ENCODE data around the gene SELENOO. TPM values are rescaled to one million over a fixed set of nuclear protein-coding genes. Genes with fewer than 3 reads are reported as not detected.

SELENOO gene
- total and polyA plus RNA-seq, 2 experiments from 2014 or later: 29.8 to 54.5 TPM

DNA sequence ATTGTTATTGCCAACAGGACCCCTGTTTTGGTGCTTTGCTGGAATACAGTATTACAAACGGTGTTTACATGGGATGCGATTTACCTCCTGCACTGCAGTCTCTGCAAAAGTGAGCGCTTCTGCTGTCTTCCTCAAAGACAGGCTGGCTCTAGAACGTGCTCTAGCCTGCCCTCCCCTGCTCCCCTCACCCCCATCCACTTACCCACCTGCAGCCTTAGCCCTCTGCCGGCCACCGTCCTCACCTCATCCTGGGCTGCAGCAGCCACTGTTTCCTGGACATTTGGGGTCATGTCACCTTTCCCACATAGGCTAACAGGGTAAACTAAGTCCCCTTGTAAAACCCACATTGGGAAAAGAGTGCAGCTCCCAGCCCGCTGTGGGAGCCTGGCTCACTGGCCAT is 39.9 kb upstream of the SELENOO start:
- TF ChIP-seq, protein P1, sequence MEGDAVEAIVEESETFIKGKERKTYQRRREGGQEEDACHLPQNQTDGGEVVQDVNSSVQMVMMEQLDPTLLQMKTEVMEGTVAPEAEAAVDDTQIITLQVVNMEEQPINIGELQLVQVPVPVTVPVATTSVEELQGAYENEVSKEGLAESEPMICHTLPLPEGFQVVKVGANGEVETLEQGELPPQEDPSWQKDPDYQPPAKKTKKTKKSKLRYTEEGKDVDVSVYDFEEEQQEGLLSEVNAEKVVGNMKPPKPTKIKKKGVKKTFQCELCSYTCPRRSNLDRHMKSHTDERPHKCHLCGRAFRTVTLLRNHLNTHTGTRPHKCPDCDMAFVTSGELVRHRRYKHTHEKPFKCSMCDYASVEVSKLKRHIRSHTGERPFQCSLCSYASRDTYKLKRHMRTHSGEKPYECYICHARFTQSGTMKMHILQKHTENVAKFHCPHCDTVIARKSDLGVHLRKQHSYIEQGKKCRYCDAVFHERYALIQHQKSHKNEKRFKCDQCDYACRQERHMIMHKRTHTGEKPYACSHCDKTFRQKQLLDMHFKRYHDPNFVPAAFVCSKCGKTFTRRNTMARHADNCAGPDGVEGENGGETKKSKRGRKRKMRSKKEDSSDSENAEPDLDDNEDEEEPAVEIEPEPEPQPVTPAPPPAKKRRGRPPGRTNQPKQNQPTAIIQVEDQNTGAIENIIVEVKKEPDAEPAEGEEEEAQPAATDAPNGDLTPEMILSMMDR (IDR thresholded peaks at IDR 0.05; ENCODE audit: low read depth, low read length): no peak
- no peak for DNase-seq (ENCODE audit: low read depth in 1 of 2, low spot score in 1 of 2)
- no peaks in the 10 kb centered on the region for H3K9me3 ChIP-seq (ENCODE audit: low read depth)

DNA sequence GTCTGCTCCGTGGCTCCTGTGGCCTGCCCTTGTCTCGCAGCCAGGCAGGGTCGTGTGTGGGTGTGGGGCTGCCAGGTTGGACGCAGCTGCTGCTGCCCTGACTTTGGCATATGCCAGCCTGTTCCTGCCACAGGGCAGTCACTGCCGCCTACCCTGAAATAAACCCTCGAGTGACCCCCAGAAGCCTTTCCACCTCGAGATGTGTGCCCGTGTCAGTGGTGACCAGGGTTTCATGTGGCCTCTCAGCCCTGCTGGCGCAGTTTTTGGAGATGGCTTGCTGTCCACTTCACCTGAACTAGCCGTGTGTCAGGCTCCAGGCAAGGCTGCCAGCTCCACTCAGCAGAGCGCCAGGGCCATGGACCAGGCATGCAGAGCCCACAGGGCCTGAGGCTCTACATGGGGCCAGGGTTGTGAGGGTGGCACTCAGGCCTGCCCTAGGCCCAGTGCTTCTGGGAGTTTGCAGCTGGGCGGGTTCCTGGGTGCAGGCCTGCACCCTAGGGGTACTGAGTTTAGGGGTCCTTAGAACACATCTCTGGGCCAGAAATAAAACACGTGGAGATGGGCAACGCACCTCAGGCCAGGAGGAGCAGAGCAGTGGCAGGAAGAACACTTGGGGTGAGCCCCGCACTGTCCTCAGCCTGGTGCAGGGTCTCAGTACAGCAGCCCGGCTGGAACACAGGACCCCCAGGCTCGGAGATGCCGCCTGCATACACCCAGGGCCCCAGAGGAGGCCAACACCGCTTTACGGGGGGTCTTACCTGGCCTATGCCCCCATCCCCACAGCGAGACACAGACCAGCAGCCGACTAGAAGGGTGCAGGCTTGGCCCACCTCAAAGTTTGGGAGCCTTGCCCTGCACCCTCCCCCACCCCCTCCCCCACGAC is 39.1 kb upstream of the SELENOO start:
- TF ChIP-seq, protein P1 (IDR thresholded peaks at IDR 0.05; ENCODE audit: low read depth, low read length): no peak
- DNase-seq (ENCODE audit: low read depth in 1 of 2, low spot score in 1 of 2): no peak
- Histone ChIP-seq H3K9me3 (ENCODE audit: low read depth) (no peaks in the 10 kb centered on the region), H3K4me3 (no peak overlapping the region), H3K27me3 (no peaks in the 10 kb centered on the region), H3K36me3 (no peaks in the 10 kb centered on the region), H3K4me1 (ENCODE audit: low read depth) (no peaks in the 10 kb centered on the region), H3K27ac (no peak overlapping the region)

More for the DNA sequence above, 39.9 kb upstream of the SELENOO start:
- Histone ChIP-seq H3K27ac (no peak overlapping the region), H3K27me3 (no peaks in the 10 kb centered on the region), H3K36me3 (no peaks in the 10 kb centered on the region), H3K4me3 (no peak overlapping the region), H3K4me1 (ENCODE audit: low read depth) (no peaks in the 10 kb centered on the region)

DNA sequence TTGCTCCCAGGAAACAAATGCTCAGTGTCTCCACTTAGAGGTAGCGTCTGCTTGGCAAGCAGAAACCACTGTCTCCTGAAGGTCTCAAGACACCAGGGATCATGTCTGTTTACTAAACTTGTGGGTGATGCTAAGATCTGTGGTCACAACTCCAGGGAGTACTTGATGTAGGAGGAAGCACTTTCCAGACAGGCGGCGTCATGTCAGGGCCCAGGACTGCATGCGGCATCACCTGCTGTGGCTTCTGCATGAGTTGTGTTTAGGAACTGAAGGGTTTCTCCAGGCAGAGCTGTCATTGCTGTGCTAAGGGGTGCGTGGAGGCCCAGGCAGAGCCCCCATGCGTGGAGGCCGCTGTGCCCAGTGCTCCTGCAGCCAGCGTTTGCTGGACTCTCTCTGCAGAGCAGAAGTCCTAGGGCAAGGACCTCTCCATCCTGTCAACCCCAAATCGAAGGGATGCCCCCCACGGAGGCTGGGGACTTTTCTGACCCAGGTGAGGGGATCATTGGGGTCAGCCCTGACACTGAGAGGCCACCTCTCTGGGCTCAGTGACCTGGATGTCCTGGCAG is 38.3 kb upstream of the SELENOO start:
- Histone ChIP-seq H3K4me1 (ENCODE audit: low read depth) (no peaks in the 10 kb centered on the region), H3K36me3 (no peaks in the 10 kb centered on the region), H3K27ac (no peak overlapping the region), H3K4me3 (no peak overlapping the region), H3K27me3 (no peaks in the 10 kb centered on the region), H3K9me3 (ENCODE audit: low read depth) (no peaks in the 10 kb centered on the region)
- DNase-seq (ENCODE audit: low read depth in 1 of 2, low spot score in 1 of 2): no peak
- TF ChIP-seq, protein P1 (IDR thresholded peaks at IDR 0.05; ENCODE audit: low read depth, low read length): no peak

GRCh38 chr22:50165436-50166123 is 35.2 kb upstream of the SELENOO start:
- peaks cover 13% of the 10 kb centered on the region for H3K4me1 ChIP-seq (ENCODE audit: low read depth)

More at GRCh38 chr22:50165436-50166123, 35.2 kb upstream of the SELENOO start:
- H3K9me3 ChIP-seq (ENCODE audit: low read depth): no peaks in the 10 kb centered on the region
- H3K27ac ChIP-seq: no peak overlapping the region
- H3K4me3 ChIP-seq: no peak overlapping the region
- TF ChIP-seq, protein P1 (IDR thresholded peaks at IDR 0.05; ENCODE audit: low read depth, low read length): no peak
- peaks cover 8% of the 10 kb centered on the region for H3K27me3 ChIP-seq
- no peaks in the 10 kb centered on the region for H3K36me3 ChIP-seq
- DNase-seq (ENCODE audit: low read depth in 1 of 2, low spot score in 1 of 2): no peak
